ENCODE measurements around the gene NUAK2.

NUAK2 gene

DNA sequence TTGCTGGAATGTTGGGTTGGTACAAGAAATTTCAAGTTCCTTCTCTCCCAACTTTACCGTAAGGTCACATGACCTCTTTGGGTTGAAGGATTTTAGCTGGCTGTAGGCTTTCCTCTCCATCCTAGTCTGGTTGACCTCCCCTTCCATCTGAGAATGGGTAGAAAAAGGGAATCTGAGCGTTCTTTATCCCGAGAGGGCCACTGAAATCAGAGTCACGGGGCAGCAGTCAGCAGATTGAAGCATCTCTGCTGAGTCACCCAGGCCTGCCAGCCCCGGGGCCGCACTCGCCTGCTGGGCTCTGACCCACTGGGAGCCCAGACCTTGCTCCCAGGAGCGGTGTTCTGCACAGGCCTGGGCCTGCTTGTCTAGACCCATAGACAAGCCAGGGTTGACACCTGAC, 62.8 kb downstream of the NUAK2 start:
- no peak for DNase-seq (ENCODE audit: low read depth in 2 of 2, low spot score in 1 of 2)

- no peak for DNase-seq (ENCODE audit: low read depth in 2 of 2, low spot score in 1 of 2)
These were observed 63.3 kb downstream of the NUAK2 start for GRCh38 chr1:205258261-205258691.

DNA sequence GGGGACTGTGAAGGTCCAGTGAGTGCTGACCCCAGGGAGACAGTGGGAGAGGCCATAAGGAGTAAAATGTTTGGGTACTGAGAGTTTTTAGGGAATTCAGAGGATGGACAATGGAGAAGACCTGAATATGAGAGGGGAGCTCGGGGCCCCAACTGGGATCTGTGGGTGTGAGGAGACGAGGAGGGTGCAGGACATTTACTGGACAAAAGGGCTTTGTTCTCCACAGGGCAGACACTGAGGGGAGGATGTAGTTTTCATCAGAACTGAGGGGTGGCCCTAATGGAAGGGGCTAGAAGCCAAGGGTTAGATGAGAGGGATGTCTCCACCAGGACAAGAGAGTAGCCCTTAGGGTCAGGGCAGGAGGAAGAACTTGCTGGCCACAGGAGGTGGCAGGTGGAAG, 63.8 kb downstream of the NUAK2 start:
- DNase-seq (ENCODE audit: low read depth in 2 of 2, low spot score in 1 of 2) = no peak

- DNase-seq (ENCODE audit: low read depth in 2 of 2, low spot score in 1 of 2) = no peak
These were observed 64.5 kb downstream of the NUAK2 start for GRCh38 chr1:205256951-205257625.

DNA sequence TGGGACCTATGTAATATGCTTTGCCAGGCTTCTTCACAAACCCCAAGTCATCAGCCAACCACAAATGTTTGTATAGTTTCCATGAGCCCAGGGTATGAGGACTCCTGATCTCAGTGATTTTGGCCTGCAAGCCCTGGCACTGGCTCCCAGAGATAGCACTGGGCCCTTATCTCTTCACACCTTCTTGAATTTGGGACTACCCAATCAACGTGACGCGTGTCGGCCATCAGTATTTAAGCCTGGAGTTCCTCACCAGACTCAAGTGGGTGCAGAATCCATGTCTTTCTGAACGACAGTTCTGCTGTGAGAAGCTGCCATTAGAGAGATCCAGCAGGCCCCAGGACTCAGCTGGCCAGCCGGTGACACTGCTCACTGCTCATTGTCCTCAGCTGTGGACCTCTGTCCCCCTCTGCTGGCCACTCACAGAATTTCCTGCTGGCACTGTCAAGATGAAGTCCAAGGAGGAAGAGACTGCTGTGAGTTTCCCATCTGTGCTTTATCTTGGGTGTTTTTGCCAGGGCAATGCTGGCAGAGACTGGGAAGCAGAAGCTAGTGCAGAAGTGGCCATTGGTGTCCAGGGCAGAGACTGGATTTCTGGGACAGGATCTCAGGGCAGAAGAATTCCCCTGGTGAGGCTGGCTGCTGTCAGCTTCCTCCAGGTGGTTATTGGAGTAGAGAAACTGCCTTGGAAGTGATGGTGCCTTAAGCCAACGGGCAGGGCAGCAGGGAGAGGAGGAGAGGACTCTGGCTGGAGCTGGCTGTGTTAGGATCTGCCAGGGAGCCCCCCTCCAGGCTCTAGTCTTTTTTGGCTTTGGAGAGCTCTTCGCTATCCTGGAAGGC, 65.4 kb downstream of the NUAK2 start:
- DNase-seq (ENCODE audit: low read depth in 2 of 2, low spot score in 1 of 2) = peak; percentile 72 to 79
